NCI-H82 treated with DMSO at 0.1 percent for 48 hours (cell line): ENCODE data around the gene PPM1B.
"Not testable (repeated sequence)": the region's sequence is repeated elsewhere in the genome, so short reads cannot be mapped to it uniquely, and the experiment has no call there.

Experiments
- DNase-seq: peaks from one replicate; lab custom pipeline; 2025; ENCODE audit not compliant: unreplicated experiment; lab: John Stamatoyannopoulos, UW

PPM1B gene

GRCh38 chr2:44247924-44248323, 79.2 kb downstream of the PPM1B start:
- no peak for DNase-seq

DNA sequence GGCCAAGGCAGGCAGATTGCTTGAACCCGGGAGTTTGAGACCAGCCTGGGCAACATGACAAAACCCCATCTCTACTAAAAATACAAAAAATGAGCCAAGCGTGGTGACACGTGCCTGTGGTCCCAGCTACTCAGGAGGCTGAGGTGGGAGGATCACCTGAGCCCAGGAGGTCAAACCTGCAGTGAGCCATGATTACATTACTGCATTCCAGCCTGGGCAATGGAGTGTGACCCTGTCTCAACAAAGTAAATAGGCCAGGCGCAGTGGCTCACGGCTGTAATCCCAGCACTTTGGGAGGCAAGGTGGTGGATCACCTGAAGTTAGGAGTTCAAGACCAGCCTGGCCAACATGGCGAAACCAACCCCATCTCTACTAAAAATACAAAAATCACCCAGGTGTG, 80.6 kb downstream of the PPM1B start:
- DNase-seq = not testable (repeated sequence)

GRCh38 chr2:44250376-44250775, 81.7 kb downstream of the PPM1B start:
- no peak for DNase-seq

DNA sequence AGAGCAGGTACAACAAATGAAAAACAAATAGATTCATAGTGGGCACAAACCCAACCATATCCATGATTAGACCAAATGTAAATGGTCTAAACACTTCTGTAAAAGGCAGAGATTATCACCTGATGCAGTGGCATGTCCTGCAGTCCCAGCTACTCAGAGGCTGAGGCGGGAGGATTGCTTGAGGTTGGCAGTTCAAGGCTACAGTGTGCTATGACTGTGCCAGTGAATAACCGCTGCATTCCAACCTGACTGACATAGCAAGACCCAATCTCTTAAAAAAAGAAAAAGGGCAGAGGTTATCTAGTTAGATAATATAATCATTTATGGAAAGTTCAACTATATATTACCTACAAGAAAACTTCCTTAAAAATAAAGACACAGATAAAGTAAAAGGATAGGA, 85.3 kb downstream of the PPM1B start:
- no peak for DNase-seq

DNA sequence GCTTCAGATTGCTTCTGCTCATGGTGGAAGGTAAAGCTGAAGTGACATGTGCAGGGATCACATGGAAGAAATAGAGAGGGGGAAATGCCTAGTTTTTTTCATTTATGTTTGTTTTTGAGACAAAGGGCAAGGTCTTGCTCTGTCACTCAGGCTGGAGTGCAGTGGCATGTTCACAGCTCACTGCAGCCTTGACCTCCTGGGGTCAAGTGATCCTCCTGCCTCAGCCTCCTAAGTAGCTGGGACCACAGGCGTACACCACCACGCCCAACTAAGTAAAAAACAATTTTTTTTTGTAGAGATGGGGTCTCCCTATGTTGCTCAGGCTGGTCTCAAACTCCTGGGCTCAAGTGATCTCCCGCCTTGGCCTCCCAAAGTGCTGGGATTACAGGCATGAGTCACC, 87.0 kb downstream of the PPM1B start:
- not testable (repeated sequence) for DNase-seq

- DNase-seq = not testable (repeated sequence)
Observed at GRCh38 chr2:44257802-44258201, 89.1 kb downstream of the PPM1B start.

GRCh38 chr2:44267269-44267795, 98.7 kb downstream of the PPM1B start:
- no peak for DNase-seq

DNA sequence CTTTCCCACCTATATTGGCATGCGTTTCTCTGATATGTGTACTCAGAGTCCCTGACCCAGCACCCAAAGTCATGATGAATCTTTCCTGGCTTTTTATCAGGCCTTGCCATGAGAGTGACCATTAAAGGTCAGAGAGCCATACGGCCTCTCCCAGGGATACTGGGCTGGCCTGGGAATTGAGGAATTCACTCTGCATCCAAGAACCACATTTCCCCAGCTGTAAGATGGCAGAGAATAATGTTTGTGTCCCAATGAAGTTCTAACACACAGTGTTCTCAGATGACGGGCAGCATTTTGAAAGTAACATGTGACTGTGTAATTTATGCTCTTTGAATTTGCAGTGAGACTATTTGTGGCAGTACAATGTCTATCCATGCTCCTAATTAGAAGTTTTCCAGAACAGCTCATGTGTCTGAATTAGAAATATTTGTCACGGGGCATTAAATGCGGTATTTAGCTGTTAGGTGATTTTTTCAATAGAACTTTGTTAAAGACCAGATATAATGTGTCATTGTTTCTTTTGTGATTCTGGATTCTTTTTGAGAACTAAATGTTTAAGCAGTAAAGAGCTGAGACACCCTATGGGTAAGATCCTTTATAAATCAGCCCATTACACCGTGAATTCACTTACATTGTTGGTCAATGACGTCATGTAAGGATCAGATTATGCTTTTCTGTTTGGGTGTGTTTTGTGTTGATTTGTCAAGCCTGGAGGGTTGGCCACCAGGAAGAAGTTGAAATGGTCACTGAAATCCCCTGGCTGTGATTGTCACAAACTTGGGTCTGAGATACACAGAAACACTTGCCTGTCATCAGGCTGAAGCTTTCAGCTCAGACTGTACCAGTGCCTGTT, 99.3 kb downstream of the PPM1B start:
- DNase-seq = no peak

DNA sequence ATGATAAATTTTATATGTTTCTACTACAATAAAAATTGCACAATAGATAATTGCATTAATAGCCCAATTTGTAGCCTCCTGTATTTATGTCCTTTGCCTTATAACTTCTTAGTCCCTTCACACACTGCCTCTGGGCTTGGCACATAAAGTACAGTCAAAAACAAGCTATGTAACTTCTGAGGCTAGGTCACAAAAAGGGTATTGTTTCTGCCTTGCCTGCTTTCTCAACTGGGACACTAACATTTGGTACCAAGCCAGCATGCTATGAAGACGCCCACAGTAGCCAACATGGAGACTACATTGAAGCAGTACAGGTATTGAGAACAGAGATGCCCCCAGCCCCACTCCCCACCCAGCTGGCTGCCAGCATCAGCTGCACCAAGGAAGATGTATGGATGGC, 101.2 kb downstream of the PPM1B start:
- DNase-seq = no peak

GRCh38 chr2:44271296-44271695, 102.6 kb downstream of the PPM1B start:
- no peak for DNase-seq

DNA sequence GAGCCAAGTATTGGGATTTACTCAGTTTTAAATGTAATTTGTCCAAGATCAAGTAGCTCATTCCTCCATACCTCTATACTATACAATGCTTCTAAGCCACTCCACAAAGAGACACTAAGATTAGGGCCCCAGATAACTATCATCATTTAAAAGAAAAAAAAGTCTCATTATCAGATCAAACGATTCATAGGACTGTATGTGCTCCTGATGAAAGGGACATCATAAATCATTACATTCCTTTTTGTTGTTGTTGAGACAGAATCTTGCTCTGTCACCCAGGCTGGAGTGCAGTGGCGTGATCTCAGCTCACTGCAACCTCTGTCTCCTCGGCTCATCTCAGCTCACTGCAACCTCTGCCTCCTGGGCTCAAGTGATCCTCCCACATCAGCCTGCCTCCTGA, 104.4 kb downstream of the PPM1B start:
- DNase-seq = no peak

DNA sequence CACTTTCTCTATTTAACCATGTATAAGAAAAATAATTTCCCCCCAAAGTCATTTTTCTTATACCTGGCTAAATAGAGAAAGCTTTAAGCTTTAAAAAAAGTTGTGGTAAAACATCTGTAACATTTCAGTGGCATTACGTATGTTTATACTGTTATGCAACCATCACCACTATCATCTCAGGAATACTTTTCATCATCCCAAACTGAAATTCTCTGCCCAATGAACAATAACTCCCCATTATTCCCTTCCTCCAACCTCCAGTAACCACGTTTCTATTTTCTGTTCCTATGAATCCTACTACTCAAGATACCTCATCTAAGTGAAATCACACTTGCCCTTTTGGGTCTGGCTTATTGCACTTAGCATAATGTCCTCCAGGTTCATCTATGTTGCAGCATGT, 104.9 kb downstream of the PPM1B start:
- no peak for DNase-seq

DNA sequence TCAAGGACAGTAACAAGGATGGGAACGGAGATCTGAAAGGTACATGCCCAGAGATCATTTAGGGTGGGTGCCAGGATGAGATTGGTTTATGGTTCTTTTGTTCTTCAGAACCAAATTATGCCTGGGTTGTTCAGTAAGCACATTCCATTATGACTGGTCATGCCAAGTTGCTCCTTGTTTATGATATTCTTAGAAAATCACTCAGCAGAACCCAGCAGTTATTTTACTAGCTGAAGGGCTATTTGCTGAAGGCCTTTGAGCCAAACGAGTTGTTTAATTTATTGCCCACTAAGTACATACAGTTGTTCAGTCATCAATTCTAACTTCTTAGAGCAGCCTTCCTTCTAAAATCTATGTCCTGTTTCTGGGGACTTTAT, 107.2 kb downstream of the PPM1B start:
- no peak for DNase-seq

DNA sequence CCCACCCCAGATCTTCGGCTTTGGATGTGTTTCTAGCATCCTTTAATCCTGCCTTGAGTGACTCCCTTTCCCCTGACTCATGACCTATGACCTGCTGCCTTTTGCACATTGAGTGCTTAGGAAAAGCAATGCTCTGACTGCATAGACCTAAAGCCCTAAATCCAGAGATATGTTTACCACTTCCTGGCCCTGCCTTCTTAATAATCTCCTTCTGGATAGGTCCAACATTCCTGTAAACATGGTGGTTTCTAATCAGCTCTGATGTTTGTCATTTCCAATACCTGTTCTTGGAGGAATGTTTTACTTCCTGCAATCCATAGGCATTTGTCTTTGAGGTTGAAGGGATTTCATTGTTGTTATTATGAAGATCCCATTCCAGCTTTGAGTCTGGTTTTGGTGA, 108.9 kb downstream of the PPM1B start:
- no peak for DNase-seq

DNA sequence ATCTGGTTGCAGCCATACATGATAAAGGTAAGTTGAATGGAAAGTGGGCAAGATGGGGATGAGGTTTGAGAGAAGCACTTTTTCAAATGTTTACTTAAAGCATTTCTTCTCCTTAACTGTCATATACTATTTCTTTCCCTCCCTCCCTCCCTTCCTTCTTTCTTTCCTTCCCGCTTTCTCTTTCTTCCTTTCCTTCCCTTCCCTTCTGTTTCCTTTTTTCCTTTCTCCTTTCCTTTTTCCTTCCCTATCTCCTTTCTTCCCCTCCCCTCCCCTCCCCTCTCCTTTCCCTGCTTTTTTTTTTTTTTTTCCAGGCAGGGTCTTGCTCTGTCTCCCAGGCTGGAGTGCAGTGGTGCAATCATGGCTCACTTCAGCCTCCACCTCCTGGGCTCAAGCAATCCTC, 112.2 kb downstream of the PPM1B start:
- DNase-seq = no peak
